ENCODE data around the gene HOXB5.

Gene HOXB5

DNA sequence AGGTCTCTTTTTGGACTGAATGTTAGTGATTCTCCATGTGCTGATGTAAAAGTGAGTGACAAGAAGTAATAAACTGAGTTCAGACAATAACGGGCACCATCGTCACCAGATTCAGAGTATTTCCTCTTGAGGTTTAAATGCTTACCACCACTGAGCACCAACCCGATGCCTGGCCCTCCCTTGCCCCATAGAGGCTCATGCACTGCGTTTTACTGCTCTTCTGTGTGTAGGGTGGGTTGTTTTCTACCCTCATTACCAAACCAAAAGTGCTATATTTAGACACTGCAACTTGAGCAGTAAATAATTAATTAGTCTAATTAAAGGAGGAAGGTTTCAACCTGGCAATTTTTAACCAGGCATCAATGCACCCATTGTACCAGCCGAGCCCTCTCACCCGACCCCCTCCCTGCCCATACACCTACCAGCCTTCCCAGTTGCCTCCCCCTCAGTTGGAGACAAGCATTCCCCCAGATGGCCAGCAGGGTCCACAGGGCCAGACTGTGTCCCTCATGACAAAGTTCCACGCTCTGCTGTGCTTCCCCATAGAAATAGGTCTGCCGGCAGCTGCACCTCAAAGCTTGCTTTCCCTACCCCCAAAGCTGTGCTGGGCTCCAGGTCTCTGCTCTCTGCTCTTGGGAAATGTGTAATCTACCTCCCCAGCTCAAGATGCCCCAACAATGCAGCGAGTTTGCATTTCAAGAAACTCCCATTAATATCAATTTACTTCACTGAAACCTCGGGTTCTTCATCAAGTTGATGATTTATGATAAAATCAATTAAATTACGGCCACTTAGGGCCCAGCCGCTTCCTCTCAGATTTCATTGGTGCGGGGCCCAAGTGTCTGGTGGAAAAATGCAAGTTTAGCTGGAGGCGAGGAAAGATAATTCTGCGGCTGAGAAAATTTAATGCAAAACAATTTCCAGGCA lies 31.4 kb downstream of the HOXB5 start:
- no peak for DNase-seq (ENCODE audit: low read depth in 2 of 2)

DNA sequence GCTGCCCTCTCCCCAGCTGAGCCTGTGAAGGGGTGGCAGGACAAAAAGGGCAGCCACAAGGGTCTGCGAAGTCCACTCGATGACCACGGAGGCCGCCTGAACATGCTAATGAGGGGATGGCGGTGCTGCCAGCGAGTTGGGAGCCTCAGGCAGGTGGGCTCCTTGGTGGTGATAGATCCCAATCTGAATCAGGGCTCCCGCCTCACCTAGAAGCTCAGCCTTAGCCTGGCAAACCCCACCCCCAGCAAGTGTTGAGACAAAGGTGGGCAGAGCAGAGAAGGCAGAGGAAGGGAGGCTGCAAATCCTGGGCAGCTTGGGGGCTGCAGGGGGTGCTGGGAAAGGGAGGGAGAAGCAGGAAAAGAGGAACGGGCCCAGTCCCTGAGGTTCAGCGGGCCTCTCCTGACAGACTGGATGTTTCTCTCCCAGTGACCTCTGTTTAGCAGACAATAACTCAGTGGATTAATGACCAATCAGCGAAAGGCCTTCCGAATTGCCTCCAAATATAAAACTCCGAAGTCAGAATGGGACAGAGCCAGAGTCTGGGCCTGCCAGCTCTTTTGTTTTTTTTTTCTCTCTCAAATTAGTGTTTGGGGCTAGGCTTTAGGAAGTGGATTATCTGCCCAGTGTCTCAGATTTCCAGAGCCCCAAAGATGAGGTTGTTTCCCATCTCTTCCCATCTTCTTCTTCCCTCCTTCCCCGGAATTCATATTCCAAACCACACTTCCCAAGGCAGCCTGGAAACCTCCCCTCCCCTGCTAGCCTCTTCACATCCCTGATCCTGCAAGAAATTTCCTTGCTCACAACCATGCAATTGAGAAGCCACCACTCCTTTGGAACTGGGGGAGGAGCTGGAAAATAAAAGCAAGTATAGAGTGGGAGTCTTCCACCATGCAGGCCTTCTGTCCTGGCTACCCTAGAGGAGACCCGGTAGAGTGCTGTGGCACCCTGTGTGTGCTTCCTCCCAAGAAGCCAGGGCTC lies 33.5 kb downstream of the HOXB5 start:
- no peak for DNase-seq (ENCODE audit: low read depth in 2 of 2)

DNA sequence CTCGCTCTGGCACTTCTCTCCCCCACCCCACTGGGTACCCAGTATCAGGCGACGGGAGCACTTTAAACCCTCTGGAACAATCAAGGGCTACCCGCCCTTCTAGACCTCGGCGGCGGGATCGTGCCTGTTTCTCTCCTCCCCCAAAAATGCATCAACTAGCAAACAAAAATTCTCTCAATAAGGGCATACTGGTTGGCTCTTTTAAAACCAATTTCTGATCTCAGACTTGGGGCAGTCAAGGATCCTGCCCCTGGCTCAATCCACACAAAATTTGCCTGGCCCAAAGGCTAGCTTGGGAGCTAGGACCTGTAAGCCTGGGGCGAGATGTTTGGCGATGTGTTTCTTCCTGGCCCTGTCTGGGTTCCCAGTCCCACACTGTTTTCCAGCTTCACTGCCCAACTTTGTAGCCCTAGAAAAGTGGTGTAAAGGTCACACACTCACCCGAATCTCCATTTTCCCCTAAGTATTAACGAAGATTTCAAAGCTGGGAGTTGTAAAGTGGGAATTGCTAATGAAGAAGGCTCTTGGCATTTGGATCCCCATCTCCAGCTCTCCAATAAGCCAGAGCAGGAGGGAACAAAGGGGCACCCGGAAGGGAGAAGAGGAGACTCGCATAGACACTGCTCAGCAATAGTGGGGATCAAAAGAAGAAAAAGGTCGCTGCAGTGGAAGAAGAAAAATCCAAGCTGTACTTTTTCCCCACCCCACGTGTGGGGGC lies 34.3 kb downstream of the HOXB5 start:
- no peak for DNase-seq (ENCODE audit: low read depth in 2 of 2)

DNA sequence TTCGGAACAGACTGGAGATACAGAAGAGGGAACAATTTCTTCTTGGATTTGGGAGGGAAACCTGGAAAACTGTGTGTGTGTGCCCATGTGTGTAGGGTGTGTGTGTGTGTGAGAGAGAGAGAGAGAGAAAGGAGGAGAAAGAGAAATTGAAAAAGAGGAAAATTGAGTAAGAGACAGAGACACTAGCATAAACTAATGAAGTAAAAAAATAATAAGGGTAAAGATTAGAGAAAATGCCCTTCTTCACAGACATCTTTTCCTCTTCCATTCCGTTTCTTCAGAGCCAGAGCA lies 34.8 kb downstream of the HOXB5 start:
- no peak for DNase-seq (ENCODE audit: low read depth in 2 of 2)

DNA sequence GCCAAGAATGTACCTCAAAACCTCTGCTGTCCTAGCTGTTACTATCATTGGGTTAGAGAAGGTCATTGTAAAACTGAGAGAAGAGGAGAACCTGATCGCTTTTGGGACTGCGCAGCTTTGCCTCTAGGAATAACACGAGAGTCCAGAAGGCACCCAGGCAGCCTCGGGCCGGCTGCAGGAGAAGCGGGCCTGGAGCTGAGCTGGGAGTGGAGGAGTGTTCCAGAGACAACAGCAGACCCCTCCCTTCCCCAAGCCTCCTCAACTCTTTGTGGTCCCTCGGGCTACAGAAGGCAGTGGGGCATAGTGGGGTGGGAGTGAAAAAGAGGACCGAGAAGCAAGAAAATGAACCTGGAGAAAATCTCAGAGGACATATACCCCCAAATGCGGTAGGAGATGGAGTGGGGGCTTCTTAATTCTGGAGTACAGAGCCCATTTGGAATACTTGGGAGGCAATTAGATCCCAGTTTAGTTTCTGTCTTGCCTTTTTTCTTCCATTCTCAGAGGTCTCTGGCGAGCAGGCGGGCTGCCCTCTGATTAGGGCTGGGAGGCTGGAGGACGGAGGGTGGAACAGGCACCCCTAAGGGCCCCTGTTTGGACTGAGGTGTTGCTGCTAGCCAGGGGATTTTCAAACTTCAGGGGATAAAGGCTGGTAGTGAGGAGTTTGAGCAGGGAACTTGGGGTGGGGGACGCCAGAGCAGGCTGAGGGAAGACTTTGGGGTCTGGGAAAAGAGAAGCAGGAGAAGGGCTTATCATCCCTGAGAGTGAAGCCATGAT lies 35.3 kb downstream of the HOXB5 start:
- no peak for DNase-seq (ENCODE audit: low read depth in 2 of 2)

DNA sequence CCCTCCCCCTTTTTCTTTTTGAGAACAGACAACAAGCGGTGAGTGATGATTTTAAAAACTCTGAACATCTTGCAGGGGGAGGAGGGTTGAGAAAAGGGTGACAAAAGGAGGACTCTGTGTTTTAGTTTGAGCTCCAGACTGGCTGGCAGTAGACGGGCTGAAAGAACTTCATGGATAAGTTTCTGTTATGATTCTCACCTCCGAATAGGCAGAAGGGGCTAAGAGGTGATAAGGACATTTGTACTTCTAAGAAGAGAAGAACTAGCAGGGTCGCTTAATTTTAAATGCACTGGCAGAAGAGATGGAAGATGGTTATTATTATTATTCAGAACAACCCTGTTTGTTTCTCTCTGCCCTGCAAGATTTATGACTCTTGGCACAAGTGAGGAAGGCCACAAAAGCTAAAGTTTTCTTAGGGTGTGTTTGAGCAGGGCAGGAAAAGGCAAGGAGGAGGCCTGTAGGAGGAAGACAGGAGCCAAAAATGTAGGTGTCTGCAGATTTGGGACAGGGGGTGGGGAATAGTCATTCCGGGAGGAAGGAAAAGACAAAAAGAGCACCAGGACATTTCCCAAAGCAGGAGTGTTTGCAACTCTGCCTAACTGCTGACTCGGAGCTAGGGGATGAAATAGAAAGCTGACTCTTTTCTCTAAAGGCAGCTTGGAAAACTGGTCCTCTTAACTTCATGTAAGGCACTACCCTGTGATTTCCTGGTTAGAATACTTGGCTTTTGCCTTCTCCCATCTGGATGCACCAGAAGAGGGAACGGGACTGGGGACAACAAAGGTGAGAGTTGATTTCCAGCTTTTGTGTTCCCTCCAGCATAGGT lies 36.8 kb downstream of the HOXB5 start:
- no peak for DNase-seq (ENCODE audit: low read depth in 2 of 2)

DNA sequence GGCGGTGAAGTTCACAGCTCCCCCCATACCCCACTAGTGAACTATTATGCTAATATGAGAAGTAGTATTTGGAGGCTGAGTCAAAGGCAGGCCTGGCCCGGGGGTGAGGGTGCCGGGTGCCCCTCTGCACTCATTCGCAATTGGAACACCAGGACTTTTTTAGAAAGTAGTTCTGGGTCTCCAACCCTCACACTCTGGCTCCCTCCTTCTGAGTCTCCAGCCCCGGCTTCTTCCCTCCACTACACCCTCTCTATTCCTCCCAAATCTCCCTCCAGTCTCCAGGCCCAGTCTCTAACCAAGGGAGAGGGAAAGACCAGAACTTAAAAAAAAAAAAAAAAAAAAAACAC lies 37.4 kb downstream of the HOXB5 start:
- no peak for DNase-seq (ENCODE audit: low read depth in 2 of 2)

DNA sequence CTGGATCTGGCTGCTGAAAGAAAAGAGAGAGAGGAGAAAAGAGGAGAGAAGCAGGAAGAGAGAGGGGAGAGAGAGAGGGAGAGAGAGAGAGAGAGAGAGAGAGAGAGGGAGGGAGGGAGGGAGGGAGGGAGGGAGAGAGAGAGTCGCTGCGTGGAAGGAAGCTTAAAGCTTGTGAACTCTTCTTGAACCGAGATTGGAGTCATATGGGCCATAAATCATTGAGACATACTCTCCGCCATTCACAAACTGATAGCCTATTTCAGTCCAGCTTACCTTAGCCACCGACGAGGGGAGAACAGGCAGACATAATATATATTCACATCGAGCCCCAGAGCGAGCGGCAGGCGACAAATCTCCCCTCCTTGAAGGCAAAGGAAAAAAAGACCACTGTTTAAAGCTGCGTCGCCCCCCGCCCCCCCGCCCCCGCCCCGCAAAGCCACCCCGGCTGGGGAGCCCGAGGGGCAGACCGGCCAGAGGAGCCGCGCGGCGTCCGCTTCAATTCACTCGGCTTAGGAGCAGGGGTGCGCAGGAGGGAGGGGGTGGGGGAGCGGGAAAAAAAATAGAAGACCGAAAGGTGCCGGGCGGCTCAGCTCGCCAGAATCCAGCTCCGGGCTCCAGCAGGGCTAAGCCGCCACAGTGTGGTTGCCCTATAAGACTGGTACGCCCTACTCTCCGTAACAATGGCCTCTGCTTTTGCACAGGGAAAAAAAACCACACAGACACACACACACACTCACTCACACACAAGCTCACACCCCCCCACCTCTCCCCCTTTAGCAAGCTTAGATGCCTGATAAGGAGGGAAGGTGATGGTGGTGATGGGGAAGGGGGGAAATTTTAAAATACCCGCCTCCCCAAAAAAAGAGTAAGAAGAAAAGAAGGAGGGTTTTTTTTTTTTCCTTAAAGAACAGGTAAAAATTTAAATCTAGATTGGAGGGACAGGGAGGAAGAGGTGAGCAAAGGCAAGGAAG lies 38.0 kb downstream of the HOXB5 start:
- DNase-seq (ENCODE audit: low read depth in 2 of 2): no peak

DNA sequence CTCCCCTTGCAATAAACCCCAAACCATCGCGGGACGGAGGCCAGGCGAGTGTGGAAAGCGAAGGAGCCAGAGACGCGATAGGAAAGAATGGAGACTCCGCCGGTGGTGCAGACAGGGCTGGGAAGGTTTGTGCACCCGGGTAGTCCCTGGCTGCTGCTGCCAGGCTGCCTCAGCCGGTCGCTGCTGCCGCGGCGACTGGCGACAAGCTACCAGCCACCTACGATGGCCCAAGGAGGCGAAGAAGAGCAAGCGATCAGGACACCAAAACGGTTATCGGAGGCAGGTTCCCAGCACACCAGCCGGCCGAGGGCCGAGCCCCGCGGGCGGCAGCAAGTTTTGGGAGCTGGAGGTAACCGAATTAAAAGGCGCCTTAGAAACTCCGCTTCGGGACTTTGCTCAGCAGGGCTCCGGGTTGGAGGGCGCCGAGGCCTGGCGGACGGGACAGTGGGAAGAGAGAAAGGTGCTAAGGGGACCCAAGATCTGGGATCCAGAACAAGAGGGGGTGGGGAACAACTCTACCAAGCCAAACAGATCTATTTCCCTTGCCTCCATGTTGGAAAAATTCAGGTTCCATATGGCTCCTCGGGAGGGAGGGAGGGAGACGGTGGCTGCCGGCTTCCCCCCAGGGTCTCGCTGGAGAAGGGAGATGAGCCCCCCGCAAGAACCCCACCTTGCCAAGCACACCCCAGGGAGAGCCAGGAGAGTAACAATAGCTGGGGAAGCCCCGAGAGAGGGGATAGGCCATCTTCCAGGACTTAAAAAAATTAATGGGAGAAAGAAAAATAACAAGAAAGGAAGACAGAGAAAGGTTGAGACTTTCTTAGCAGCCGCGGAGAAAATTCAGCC lies 38.9 kb downstream of the HOXB5 start:
- no peak for DNase-seq (ENCODE audit: low read depth in 2 of 2)

DNA sequence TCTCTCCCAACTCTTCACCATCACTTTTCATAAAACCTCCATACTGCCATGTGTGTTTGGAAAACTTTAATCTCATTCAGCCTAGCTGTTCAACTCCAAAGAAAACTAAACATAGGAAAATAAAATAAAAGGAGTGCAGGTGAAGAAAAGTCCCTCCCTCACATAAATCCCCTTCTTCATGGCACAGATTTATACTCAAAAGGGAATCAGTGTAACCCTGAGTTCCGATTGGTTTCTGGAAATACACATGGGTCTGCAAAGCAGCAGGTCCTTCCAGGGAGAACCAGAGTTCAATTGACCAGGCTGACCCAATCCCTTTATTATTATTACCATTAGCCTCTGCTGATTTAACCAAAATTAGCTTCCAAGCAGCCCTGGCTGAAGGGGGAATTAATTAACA lies 39.8 kb downstream of the HOXB5 start:
- no peak for DNase-seq (ENCODE audit: low read depth in 2 of 2)

DNA sequence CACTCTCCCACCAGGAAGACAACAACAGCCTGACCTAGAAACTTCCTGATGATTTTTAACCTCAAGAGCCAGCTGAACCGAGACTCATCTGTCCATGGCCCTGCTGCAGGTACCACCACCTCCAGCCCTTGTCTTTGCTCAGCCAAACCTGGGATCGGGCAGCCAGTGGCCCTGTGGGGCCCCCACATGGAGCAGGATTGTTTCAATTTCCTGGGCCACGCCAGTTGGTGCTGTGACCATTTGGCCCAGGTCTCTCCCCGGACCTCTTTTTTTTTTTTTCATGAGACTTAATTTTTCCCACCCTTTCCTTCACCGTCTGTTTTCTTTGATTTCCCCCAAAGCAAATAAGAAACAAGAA lies 40.4 kb downstream of the HOXB5 start:
- no peak for DNase-seq (ENCODE audit: low read depth in 2 of 2)

DNA sequence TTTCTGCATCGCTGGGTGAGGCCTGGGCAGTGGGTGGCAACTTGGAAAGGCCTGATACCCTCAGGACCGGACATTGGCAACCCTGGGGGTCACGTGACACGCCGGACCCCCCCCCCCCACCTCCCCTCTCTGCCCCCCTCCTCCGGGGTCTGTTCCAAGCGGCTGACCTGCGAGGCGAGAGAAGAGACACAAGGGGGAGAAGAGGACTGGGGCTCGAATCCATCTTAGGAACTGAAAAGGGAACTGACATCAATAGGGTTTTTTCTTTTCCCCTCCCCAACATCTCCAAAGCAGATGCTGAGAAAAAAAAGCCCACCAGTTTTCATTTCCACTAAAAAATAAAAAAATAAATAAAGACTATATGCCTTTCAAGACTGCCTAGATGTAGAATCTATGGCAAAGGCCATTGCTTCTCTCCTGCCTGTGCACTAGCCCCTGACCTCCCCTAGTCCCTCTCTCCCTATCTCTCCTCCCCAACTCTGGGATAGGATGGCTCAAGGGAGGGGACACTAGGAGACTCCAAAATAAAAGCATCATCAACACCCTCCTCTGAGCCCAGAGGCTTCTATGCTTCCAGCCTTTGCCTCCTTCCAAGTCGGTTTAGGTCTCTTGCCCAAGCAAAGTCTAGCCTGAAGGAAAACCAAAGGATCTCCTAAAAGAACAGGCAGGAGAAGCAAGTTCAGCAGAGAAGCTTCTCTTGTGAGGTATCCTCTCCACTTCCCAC lies 41.0 kb downstream of the HOXB5 start:
- no peak for DNase-seq (ENCODE audit: low read depth in 2 of 2)

DNA sequence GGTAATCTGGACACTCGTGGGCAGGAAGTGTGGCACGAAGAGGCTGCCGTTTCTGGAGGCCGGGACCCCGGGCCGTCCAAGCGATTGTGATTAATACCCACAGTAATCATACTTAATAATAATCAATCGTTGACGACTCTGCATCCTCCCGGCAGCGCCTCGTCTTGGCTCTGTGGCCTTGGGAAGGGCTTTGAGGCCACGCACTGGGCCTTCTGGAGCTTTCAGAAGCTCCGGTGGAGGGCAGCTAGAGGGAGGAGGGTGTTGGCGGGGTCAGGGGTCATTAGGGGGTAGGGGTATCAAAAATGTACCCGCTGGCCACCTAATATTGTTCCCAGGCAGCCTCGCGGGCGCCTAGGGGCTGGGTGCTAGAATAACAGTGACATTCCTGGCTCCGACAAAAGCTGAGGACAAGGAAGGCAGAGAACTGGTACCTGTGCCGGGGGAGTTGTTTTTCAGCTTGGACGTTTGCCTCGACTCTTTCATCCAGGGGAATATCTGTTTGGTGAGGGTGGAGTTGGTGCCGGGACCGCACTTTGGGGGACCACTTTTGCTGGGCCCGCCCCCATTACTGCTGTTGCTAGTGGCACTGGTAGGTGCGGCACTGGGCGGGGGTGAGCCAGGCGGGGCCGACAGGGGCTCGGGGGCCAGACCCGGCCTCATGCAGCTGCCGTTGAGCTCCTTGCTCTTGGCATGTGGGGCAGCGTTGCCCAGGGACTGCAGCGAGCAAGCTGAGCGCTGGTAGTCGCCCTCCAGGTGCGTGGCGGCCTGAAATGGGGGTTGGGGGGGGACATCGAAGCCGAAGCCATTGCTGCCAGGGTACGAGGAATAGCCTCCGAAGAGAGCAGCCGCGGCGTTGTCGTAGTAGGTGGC lies 41.7 kb downstream of the HOXB5 start:
- DNase-seq (ENCODE audit: low read depth in 2 of 2): no peak

DNA sequence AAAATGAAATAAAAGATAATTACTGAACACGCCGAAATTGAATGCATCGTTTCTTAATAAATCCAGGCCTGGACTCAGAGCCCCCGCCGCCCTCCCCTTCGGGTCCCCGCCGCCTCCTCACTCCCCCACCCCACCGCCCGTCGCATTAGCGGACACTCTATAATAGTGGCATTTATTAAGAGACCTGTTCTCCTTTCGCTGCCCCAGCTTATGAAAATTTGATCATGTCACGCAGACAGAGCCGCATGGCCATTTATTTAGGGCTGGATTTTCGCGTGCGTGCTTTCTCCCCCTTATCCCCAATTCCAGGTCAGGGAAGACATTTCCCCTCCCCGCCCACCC lies 42.4 kb downstream of the HOXB5 start:
- DNase-seq (ENCODE audit: low read depth in 2 of 2): no peak

DNA sequence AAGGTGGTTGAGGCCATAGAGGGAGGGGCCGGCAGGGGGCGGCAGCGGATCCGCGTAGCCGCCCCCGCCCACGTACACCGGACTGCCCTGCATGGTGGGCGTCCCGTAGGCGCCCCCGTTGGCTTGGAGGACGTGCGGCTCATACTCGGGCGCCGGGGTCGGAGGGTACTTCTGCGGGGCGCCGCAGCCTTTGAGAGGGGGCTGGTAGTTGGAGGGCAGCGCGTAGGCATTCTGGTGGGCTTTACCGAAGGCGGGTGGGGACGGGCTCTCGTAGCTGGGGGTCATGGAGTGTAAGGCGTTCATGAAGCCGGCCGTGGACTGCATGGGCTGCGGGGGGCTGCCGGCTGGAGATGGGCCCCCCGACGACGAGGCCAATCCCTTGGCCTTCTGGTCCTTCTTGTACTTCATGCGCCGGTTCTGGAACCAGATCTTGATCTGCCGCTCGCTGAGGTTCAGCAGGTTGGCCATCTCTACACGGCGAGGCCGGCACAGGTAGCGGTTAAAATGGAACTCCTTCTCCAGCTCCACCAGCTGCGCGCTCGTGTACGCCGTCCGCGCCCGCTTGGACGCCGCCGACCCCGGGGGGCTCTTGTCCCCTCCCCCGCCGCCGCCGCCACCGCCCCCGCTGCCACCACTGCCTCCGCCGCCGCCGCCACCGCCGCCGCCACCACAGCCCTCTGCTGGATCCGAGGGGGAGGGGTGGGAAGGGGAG lies 42.9 kb downstream of the HOXB5 start:
- no peak for DNase-seq (ENCODE audit: low read depth in 2 of 2)

DNA sequence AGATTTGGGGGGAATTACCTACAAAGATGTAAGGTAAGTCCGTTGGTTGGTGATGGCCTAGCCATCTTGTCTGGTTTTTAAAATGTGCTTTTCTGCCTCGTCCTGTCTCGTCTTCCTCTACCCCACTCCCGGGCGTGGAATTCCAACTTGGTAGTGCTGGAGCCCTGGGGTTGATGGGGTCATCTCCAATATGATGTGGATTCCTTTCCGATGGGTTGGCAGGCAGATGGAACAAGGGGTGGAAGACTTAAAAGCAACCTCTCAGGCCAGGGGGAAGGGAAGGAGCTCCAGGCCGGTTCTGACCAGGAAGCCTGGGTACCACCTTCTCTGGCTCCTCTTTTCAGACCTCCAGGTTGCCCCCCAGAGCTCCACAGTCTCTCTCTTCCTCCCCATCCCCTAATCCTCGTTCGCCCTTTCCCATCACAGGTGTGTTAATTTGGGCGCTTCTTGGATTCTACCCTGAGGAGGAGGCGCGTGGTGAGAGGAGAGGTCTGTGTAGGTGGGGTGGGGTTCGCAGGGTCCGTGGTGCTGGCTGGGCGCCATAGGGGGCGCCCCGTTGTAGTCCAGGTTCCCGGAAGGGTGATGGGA lies 43.6 kb downstream of the HOXB5 start:
- DNase-seq (ENCODE audit: low read depth in 2 of 2): no peak
